Liver (tissue), 9 donors: ENCODE data around the gene NUDT22. TPM values are rescaled to one million over a fixed set of nuclear protein-coding genes. Genes with fewer than 3 reads are reported as not detected.

Experiments
- DNase-seq: peaks from one replicate; pipeline ENCODE4 v3.0.0-alpha.2; 2017; ENCODE audit warnings: low spot score
- H3K27ac ChIP-seq, 2 donors: one replicate each; pipeline ENCODE4 v1.7.0; 2013; ENCODE audit warnings: inconsistent platforms in 2 of 2, low read length in 2 of 2, control low read depth in 1 of 2, low read depth in 1 of 2, mild to moderate bottlenecking in 1 of 2
- H3K27me3 ChIP-seq, 4 donors: one replicate each; pipeline versions ENCODE4 v1.6.1 to v1.7.0; 2013; ENCODE audit warnings: low read length in 3 of 4, inconsistent platforms in 1 of 4, mild to moderate bottlenecking in 1 of 4, moderate library complexity in 1 of 4; ENCODE audit not compliant: control insufficient read depth in 4 of 4, insufficient read depth in 4 of 4
- H3K36me3 ChIP-seq, 4 donors: one replicate each; pipeline versions ENCODE4 v1.6.1 to v1.7.0; 2013; ENCODE audit warnings: low read length in 3 of 4, mild to moderate bottlenecking in 3 of 4, low read depth in 1 of 4, moderate library complexity in 1 of 4; ENCODE audit not compliant: control insufficient read depth in 4 of 4, insufficient read depth in 3 of 4
- H3K4me1 ChIP-seq, 4 donors: one replicate each; pipeline versions ENCODE4 v1.6.1 to v1.7.0; 2013; ENCODE audit warnings: low read length in 3 of 4, mild to moderate bottlenecking in 3 of 4, moderate library complexity in 1 of 4; ENCODE audit not compliant: control insufficient read depth in 4 of 4, insufficient read depth in 4 of 4
- H3K4me3 ChIP-seq, 3 donors: one replicate each; pipeline versions ENCODE4 v1.6.1 to v1.7.0; 2013; ENCODE audit warnings: low read length in 3 of 3, control low read depth in 1 of 3, low read depth in 1 of 3, mild to moderate bottlenecking in 1 of 3
- H3K9ac ChIP-seq, 2 donors: one replicate each; pipeline ENCODE4 v1.7.0; 2013; ENCODE audit warnings: low read length in 2 of 2, mild to moderate bottlenecking in 2 of 2, moderate library complexity in 2 of 2, control low read depth in 1 of 2, low read depth in 1 of 2
- H3K9me3 ChIP-seq, 4 donors: one replicate each; pipeline versions ENCODE4 v1.6.1 to v1.7.0; 2013; ENCODE audit warnings: low read length in 3 of 4; ENCODE audit not compliant: control insufficient read depth in 4 of 4
- EGR1 ChIP-seq, 2 donors: IDR thresholded peaks; 2 replicates each; pipeline ENCODE4 v1.6.1; 2016 to 2018; ENCODE audit warnings: antibody characterized with exemption in 2 of 2, low read depth in 2 of 2
- FOXA1 ChIP-seq: IDR thresholded peaks from 2 replicates; pipeline ENCODE4 v1.6.1; 2016; ENCODE audit warnings: antibody characterized with exemption
- FOXA2 ChIP-seq: IDR thresholded peaks from 2 replicates; pipeline ENCODE4 v1.6.1; 2016; ENCODE audit warnings: antibody characterized with exemption
- GABPA ChIP-seq, 2 donors: IDR thresholded peaks in 1 of 2; conservative IDR thresholded peaks in 1 of 2; 2 replicates each; pipeline ENCODE4 v1.6.1; 2016; ENCODE audit warnings: antibody characterized with exemption in 2 of 2, mild to moderate bottlenecking in 1 of 2, moderate library complexity in 1 of 2
- HNF4A ChIP-seq, 2 donors: conservative IDR thresholded peaks; 2 replicates each; pipeline ENCODE4 v1.6.1; 2016; ENCODE audit warnings: antibody characterized with exemption in 2 of 2, mild to moderate bottlenecking in 2 of 2
- JUND ChIP-seq, 2 donors: IDR thresholded peaks; 2 replicates each; pipeline ENCODE4 v1.6.1; 2016; ENCODE audit warnings: antibody characterized with exemption in 2 of 2
- RAD21 ChIP-seq, 2 donors: IDR thresholded peaks; 2 replicates each; pipeline ENCODE4 v1.6.1; 2016; ENCODE audit warnings: antibody characterized with exemption in 2 of 2, mild to moderate bottlenecking in 2 of 2
- SP1 ChIP-seq: IDR thresholded peaks from 2 replicates; pipeline ENCODE4 v1.6.1; 2018; ENCODE audit warnings: antibody characterized with exemption, mild to moderate bottlenecking
- TAF1 ChIP-seq: conservative IDR thresholded peaks from 2 replicates; pipeline ENCODE4 v1.6.1; 2016; ENCODE audit warnings: antibody characterized with exemption, mild to moderate bottlenecking
- YY1 ChIP-seq: IDR thresholded peaks from 2 replicates; pipeline ENCODE4 v1.6.1; 2016; ENCODE audit warnings: antibody characterized with exemption, mild to moderate bottlenecking
- WGBS: extraction: QIAGEN DNeasy Blood & Tissue Kit; methylation state at CpG from one replicate; pipeline ENCODE4 v1.1.7; 2013; 5-methylcytosine and 5-hydroxymethylcytosine counted together
- polyA plus RNA-seq, 2 donors: library from polyadenylated mRNA; stranded (reverse) in 1 of 2; unstranded in 1 of 2; fragments of 200-250 nt in 1 of 2; fragments of >200 nt in 1 of 2; fragmentation: Nextera tagmentation in 1 of 2; extraction: Ambion mirVana in 1 of 2; gene quantifications; one replicate each; pipeline versions ENCODE4 v1.2.1 to v1.2.3, GENCODE V29; 2013 to 2015
- total RNA-seq, 2 donors: library from RNA; depleted of rRNA; stranded (reverse); fragments of >200 nt; gene quantifications; one replicate each; pipeline ENCODE4 v1.2.3, GENCODE V29; 2014
- TF ChIP-seq, protein P1 (sequence below): IDR thresholded peaks from 2 replicates; pipeline ENCODE4 v1.6.1; 2016; ENCODE audit warnings: antibody characterized with exemption, mild to moderate bottlenecking
- TF ChIP-seq, protein P2 (sequence below): IDR thresholded peaks from 2 replicates; pipeline ENCODE4 v1.6.1; 2016; ENCODE audit warnings: antibody characterized with exemption
- TF ChIP-seq, protein P3 (sequence below): fragments of 150-350 bp; IDR thresholded peaks from 2 replicates; pipeline ENCODE4 v1.5.1; 2017; ENCODE audit warnings: improper control_type of control experiment, low read depth, low read length; ENCODE audit not compliant: missing input control
- donor health status: healthy.
- donor health status: healthy.
- donor health status: healthy.
- donor health status: healthy.
- donor health status: healthy.

The NUDT22 gene
- total and polyA plus RNA-seq, 4 donors = 20.0 to 47.8 (median 41.2) TPM

DNA sequence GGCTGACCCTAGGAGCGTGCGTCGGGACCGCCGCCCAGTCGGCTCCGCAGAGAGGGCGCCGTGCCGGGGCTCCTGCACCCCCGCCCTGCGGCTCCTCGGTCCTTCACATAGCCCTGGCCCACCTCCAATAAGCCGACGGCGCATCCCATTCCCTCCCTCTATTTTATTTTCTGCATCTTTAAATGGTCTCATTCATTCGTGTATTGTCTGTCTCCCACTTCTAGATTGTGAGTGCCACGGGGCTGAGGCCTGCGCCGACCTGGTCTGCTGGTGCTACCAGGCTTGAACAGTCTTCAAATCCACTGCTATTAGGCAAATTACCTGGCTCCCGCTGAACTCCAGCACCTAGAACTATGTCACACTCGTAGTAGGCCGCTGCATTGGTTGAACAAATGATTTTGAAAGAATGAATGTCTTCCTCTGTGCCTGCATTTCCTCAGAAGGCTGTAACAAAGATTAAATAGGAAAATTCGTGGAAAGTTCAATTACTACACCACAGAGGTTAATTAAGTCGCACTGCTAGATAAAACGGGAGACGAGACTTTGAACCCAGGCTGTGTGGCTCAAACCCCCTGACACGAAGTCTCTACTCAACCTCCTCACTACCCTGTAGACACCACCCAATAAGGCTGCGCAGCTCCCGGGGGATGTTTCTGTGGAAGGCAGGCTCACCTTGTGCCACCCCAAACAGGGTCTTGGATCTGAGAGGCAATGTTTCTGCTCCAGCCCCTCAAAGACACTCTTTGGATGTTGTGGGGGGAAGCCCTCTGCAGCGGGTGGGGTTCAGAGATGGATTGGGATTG, 21.9 kb downstream of the NUDT22 start:
- peaks cover 0 to 6% (median 4%) of the 10 kb centered on the region in 4 donors for H3K36me3 ChIP-seq
- H3K9ac ChIP-seq = peak overlapping the region in 1 of 2 donors; percentile 8
- DNase-seq = no peak
- peaks cover 11 to 67% (median 52%) of the 10 kb centered on the region in 4 donors for H3K4me1 ChIP-seq
- H3K9me3 ChIP-seq = no peaks in the 10 kb centered on the region
- peak overlapping the region; percentile 95 to 97 for H3K27ac ChIP-seq
- WGBS = 36% methylated on average over 31 of the region's 31 CpGs
- no peaks in the 10 kb centered on the region for H3K27me3 ChIP-seq
- TF ChIP-seq JUND (IDR thresholded peaks at IDR 0.05) = no peak
- no peak for TF ChIP-seq FOXA2
- TF ChIP-seq, protein P1, sequence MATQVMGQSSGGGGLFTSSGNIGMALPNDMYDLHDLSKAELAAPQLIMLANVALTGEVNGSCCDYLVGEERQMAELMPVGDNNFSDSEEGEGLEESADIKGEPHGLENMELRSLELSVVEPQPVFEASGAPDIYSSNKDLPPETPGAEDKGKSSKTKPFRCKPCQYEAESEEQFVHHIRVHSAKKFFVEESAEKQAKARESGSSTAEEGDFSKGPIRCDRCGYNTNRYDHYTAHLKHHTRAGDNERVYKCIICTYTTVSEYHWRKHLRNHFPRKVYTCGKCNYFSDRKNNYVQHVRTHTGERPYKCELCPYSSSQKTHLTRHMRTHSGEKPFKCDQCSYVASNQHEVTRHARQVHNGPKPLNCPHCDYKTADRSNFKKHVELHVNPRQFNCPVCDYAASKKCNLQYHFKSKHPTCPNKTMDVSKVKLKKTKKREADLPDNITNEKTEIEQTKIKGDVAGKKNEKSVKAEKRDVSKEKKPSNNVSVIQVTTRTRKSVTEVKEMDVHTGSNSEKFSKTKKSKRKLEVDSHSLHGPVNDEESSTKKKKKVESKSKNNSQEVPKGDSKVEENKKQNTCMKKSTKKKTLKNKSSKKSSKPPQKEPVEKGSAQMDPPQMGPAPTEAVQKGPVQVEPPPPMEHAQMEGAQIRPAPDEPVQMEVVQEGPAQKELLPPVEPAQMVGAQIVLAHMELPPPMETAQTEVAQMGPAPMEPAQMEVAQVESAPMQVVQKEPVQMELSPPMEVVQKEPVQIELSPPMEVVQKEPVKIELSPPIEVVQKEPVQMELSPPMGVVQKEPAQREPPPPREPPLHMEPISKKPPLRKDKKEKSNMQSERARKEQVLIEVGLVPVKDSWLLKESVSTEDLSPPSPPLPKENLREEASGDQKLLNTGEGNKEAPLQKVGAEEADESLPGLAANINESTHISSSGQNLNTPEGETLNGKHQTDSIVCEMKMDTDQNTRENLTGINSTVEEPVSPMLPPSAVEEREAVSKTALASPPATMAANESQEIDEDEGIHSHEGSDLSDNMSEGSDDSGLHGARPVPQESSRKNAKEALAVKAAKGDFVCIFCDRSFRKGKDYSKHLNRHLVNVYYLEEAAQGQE = no peak
- H3K4me3 ChIP-seq = peak overlapping the region in 2 of 3 donors; percentile 92 to 96

DNA sequence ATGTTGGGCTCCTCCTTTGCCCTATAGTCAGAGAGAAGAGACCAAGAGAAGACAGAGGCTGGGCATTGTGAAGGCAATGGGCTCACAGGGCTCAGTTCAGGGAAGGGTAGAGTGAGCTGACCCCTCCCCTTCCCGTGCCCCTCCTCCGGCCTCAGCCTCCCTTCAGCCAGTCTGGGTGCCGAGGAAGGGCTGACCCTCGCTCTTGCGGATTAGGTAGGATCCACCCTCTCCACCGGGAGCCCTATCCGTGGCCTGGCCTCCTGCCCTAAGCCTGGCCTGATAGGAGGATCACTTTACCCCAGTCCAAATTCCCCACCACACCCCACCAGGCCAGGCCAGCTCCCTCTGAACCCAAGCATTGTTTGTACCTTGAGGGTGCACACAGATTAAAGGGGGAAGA, 22.5 kb downstream of the NUDT22 start:
- TF ChIP-seq, protein P2, sequence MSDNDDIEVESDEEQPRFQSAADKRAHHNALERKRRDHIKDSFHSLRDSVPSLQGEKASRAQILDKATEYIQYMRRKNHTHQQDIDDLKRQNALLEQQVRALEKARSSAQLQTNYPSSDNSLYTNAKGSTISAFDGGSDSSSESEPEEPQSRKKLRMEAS = no peak
- no peak for TF ChIP-seq RAD21 (IDR thresholded peaks at IDR 0.05)
- TF ChIP-seq SP1 = no peak
- TF ChIP-seq TAF1 = no peak
- no peak for TF ChIP-seq YY1
- TF ChIP-seq, protein P3, sequence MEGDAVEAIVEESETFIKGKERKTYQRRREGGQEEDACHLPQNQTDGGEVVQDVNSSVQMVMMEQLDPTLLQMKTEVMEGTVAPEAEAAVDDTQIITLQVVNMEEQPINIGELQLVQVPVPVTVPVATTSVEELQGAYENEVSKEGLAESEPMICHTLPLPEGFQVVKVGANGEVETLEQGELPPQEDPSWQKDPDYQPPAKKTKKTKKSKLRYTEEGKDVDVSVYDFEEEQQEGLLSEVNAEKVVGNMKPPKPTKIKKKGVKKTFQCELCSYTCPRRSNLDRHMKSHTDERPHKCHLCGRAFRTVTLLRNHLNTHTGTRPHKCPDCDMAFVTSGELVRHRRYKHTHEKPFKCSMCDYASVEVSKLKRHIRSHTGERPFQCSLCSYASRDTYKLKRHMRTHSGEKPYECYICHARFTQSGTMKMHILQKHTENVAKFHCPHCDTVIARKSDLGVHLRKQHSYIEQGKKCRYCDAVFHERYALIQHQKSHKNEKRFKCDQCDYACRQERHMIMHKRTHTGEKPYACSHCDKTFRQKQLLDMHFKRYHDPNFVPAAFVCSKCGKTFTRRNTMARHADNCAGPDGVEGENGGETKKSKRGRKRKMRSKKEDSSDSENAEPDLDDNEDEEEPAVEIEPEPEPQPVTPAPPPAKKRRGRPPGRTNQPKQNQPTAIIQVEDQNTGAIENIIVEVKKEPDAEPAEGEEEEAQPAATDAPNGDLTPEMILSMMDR = no peak
- TF ChIP-seq HNF4A (conservative IDR thresholded peaks at IDR 0.05) = no peak
- no peak for TF ChIP-seq FOXA1
- TF ChIP-seq GABPA (IDR thresholded peaks at IDR 0.05 in 1 of 2, conservative IDR thresholded peaks at IDR 0.05 in 1 of 2) = no peak
- TF ChIP-seq JUND (IDR thresholded peaks at IDR 0.05) = no peak
- TF ChIP-seq EGR1 (IDR thresholded peaks at IDR 0.05; ENCODE audit: low read depth in 2 of 2) = no peak
- no peak for TF ChIP-seq FOXA2

More for the DNA sequence above, 22.5 kb downstream of the NUDT22 start:
- no peaks in the 10 kb centered on the region for H3K9me3 ChIP-seq
- H3K4me3 ChIP-seq = no peak overlapping the region
- H3K27me3 ChIP-seq = no peaks in the 10 kb centered on the region
- H3K9ac ChIP-seq = no peak overlapping the region
- DNase-seq = no peak
- 79% methylated on average over 7 of the region's 7 CpGs for WGBS
- peaks cover 0 to 5% (median 1%) of the 10 kb centered on the region in 4 donors for H3K36me3 ChIP-seq
- H3K4me1 ChIP-seq = peaks cover 10 to 65% (median 49%) of the 10 kb centered on the region in 4 donors
- H3K27ac ChIP-seq = no peak overlapping the region
